ENCODE results near the gene ITGB3.

ITGB3 gene

DNA sequence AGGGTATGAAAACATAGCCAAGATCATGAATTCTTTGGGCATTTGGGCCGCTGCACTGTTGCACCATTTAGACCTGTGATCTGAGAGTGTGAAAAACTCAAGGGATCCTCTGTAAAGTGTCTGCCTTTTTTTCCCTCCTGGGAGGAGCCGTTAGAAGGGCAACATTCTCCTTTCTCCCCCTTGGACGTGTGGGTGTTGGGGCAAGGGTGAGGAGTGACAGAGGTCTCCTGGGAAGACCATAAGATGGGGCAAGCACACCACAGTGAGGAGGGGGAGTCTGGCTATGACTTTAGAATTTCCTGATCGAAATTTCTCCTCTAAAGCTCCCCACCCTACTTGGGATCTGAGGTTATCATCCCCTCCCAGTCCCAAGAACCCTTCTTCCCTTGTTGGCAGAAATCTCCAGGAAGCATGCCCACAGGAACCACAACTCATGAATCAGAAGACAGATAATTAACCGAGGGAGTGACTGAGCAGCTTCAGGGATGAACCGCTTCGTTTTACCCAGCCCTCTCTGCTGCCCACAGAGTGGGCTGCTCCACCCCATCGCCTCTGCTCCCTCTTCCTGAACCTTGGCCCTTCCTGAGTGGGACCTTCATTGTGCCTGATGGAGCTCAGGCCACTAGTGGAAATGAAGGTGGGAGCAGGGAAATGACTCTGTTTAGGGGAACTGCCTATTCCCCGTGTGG, 4.2 kb downstream of the ITGB3 start:
- Histone ChIP-seq H3K27ac (ENCODE audit: low read length) (no peak overlapping the region), H2AFZ (ENCODE audit: low read depth, low read length) (no peak overlapping the region)

DNA sequence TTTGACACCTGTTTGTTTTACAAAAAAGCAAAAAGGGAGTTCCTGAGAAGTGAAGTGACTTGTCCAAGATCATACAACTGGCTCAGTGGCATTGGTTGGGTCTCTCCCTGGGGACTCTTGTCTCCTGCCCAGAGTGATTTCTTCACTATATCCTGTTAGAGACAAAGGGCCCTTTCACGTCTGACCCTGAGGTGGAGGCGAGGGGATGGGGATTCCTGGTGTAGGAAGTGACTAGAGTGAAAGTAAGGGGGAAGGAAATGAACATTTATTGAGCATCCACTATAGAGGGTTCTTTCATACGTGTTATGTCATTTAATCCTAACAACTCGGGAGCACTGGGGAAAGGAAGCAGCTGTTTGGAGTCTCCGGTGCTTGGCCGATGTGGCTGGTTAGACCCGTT, 9.0 kb downstream of the ITGB3 start:
- no peaks in the 10 kb centered on the region for H4K20me1 ChIP-seq (ENCODE audit: insufficient read depth, low read length)
- H3K4me1 ChIP-seq (ENCODE audit: low read length), result peaks cover 5% of the 10 kb centered on the region; the same call in 1 of the 2 replicates
- no peaks in the 10 kb centered on the region for H3K36me3 ChIP-seq (replicated peaks; ENCODE audit: low read depth, low read length)
- H3K9me3 ChIP-seq (ENCODE audit: insufficient read depth, low read length), result no peaks in the 10 kb centered on the region
- no peak overlapping the region for H2AFZ ChIP-seq (ENCODE audit: low read depth, low read length)
- no peak overlapping the region for H3K4me2 ChIP-seq (ENCODE audit: low read length)
- H3K27ac ChIP-seq (ENCODE audit: low read length), result no peak overlapping the region
- H3K27me3 ChIP-seq (ENCODE audit: low read depth, low read length), result peaks cover 7% of the 10 kb centered on the region; the same call in 1 of the 2 replicates
- H3K4me3 ChIP-seq (ENCODE audit: low read length), result no peak overlapping the region
- TF ChIP-seq, protein P1, sequence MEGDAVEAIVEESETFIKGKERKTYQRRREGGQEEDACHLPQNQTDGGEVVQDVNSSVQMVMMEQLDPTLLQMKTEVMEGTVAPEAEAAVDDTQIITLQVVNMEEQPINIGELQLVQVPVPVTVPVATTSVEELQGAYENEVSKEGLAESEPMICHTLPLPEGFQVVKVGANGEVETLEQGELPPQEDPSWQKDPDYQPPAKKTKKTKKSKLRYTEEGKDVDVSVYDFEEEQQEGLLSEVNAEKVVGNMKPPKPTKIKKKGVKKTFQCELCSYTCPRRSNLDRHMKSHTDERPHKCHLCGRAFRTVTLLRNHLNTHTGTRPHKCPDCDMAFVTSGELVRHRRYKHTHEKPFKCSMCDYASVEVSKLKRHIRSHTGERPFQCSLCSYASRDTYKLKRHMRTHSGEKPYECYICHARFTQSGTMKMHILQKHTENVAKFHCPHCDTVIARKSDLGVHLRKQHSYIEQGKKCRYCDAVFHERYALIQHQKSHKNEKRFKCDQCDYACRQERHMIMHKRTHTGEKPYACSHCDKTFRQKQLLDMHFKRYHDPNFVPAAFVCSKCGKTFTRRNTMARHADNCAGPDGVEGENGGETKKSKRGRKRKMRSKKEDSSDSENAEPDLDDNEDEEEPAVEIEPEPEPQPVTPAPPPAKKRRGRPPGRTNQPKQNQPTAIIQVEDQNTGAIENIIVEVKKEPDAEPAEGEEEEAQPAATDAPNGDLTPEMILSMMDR (IDR thresholded peaks at IDR 0.05; ENCODE audit: low read depth, low read length), result no peak
- no peak for TF ChIP-seq EZH2phosphoT487 (IDR thresholded peaks at IDR 0.05; ENCODE audit: low read depth)
- no peaks in the 10 kb centered on the region for H3K79me2 ChIP-seq (ENCODE audit: low read length)
- H3K9ac ChIP-seq (ENCODE audit: low read length), result no peak overlapping the region

More for the DNA sequence above, 4.2 kb downstream of the ITGB3 start:
- H3K27me3 ChIP-seq (ENCODE audit: low read depth, low read length), result peaks cover 11% of the 10 kb centered on the region; the same call in 1 of the 2 replicates
- no peaks in the 10 kb centered on the region for H4K20me1 ChIP-seq (ENCODE audit: insufficient read depth, low read length)
- no peaks in the 10 kb centered on the region for H3K9me3 ChIP-seq (ENCODE audit: insufficient read depth, low read length)
- TF ChIP-seq, protein P1 (IDR thresholded peaks at IDR 0.05; ENCODE audit: low read depth, low read length), result no peak
- no peak for TF ChIP-seq EZH2phosphoT487 (IDR thresholded peaks at IDR 0.05; ENCODE audit: low read depth)
- H3K79me2 ChIP-seq (ENCODE audit: low read length), result no peaks in the 10 kb centered on the region
- no peaks in the 10 kb centered on the region for H3K36me3 ChIP-seq (replicated peaks; ENCODE audit: low read depth, low read length)
- H3K9ac ChIP-seq (ENCODE audit: low read length), result no peak overlapping the region
- no peak overlapping the region for H3K4me3 ChIP-seq (ENCODE audit: low read length)
- no peak overlapping the region for H3K4me2 ChIP-seq (ENCODE audit: low read length)
- H3K4me1 ChIP-seq (ENCODE audit: low read length), result 0 out of 2 replicates have a peak, but pooled peaks cover 5% of the 10 kb centered on the region

DNA sequence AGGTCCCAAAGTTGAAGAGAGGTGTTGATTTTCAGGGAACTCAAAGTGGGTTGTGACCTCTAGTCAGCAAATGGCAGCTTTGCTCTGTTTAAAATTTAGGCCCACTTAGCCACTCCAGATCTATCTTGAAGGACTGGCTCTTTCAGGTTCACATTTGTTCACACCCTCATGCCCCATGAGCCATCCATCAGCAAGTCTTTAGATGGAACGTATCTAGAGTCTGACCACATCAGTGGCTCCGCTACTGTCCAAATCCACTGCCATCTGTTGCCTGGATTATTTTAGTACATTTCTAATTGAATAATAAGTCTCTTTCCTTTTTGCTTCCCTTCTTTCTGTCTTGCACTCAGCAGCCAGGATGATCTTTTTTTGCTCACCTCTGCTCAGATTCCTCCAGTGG, 10.5 kb downstream of the ITGB3 start:
- Histone ChIP-seq H2AFZ (ENCODE audit: low read depth, low read length) (no peak overlapping the region), H3K79me2 (ENCODE audit: low read length) (no peaks in the 10 kb centered on the region), H3K36me3 (replicated peaks; ENCODE audit: low read depth, low read length) (no peaks in the 10 kb centered on the region), H3K9me3 (ENCODE audit: insufficient read depth, low read length) (no peaks in the 10 kb centered on the region), H3K27ac (ENCODE audit: low read length) (no peak overlapping the region), H3K4me2 (ENCODE audit: low read length) (no peak overlapping the region), H4K20me1 (ENCODE audit: insufficient read depth, low read length) (no peaks in the 10 kb centered on the region), H3K4me3 (ENCODE audit: low read length) (no peak overlapping the region), H3K4me1 (ENCODE audit: low read length) (peaks cover 5% of the 10 kb centered on the region; the same call in 1 of the 2 replicates), H3K9ac (ENCODE audit: low read length) (no peak overlapping the region), H3K27me3 (ENCODE audit: low read depth, low read length) (no peaks in the 10 kb centered on the region)
- TF ChIP-seq, protein P1 (IDR thresholded peaks at IDR 0.05; ENCODE audit: low read depth, low read length), result no peak
- TF ChIP-seq EZH2phosphoT487 (IDR thresholded peaks at IDR 0.05; ENCODE audit: low read depth), result no peak

DNA sequence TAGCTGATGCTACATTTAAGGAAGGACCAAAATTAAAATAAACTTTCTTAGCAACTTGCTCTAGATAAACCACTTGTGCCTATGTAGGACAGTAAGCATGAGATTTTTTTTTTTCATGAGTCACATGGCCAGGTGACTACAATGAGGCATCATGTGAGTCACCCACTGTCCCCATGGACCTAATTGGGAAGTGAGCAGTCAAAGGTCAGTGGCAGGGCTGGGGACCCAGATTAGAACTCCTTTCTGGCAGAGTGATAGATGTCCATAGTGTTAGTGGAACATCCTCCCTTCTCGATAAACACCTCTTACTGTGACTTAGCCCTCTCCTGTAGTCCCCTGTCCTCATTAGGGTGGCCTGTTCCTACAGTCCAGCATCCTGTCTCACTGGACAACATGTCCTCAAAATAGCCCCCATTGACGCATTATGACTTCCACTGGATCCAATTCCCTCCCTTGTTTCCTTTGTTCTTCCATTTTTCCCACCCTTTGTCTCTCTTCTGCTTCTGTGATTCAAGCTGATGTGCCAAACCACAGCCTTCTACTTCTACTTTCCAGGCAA, 12.4 kb downstream of the ITGB3 start:
- Histone ChIP-seq H2AFZ (ENCODE audit: low read depth, low read length) (no peak overlapping the region), H3K4me3 (ENCODE audit: low read length) (no peak overlapping the region), H3K9me3 (ENCODE audit: insufficient read depth, low read length) (no peaks in the 10 kb centered on the region), H3K9ac (ENCODE audit: low read length) (no peak overlapping the region), H3K79me2 (ENCODE audit: low read length) (no peaks in the 10 kb centered on the region), H4K20me1 (ENCODE audit: insufficient read depth, low read length) (no peaks in the 10 kb centered on the region), H3K27me3 (ENCODE audit: low read depth, low read length) (no peaks in the 10 kb centered on the region), H3K4me1 (ENCODE audit: low read length) (peaks cover 12% of the 10 kb centered on the region), H3K4me2 (ENCODE audit: low read length) (no peak overlapping the region), H3K36me3 (replicated peaks; ENCODE audit: low read depth, low read length) (no peaks in the 10 kb centered on the region), H3K27ac (ENCODE audit: low read length) (no peak overlapping the region)
- TF ChIP-seq, protein P1 (IDR thresholded peaks at IDR 0.05; ENCODE audit: low read depth, low read length), result no peak
- no peak for TF ChIP-seq EZH2phosphoT487 (IDR thresholded peaks at IDR 0.05; ENCODE audit: low read depth)
